ENCODE measurements around the gene FAM149B1.
A peak's percentile ranks its signal among the peaks of the same experiment; 100 is the strongest.

FAM149B1 gene

GRCh38 chr10:73172867-73173266, 4.9 kb downstream of the FAM149B1 start:
- FAIRE-seq (no peak), DNase-seq (ENCODE audit: insufficient read length, low spot score) (no peak)

- FAIRE-seq (no peak), DNase-seq (ENCODE audit: insufficient read length, low spot score) (no peak)
Measured at GRCh38 chr10:73174148-73174925, 6.4 kb downstream of the FAM149B1 start.

GRCh38 chr10:73182568-73182967, 14.6 kb downstream of the FAM149B1 start:
- DNase-seq (ENCODE audit: insufficient read length, low spot score) (no peak), FAIRE-seq (no peak)

- FAIRE-seq = no peak
Measured at GRCh38 chr10:73183667-73184281, 15.9 kb downstream of the FAM149B1 start.

GRCh38 chr10:73186266-73186665, 18.3 kb downstream of the FAM149B1 start:
- FAIRE-seq (no peak), DNase-seq (ENCODE audit: insufficient read length, low spot score) (no peak)

More at GRCh38 chr10:73183667-73184281, 15.9 kb downstream of the FAM149B1 start:
- no peak for DNase-seq (ENCODE audit: insufficient read length, low spot score)

GRCh38 chr10:73190188-73190587, 22.3 kb downstream of the FAM149B1 start:
- DNase-seq (ENCODE audit: insufficient read length, low spot score) (no peak), FAIRE-seq (no peak)

GRCh38 chr10:73205081-73205480, 37.2 kb downstream of the FAM149B1 start:
- DNase-seq (ENCODE audit: insufficient read length, low spot score) = no peak
- no peak for FAIRE-seq

GRCh38 chr10:73205890-73206289, 38.0 kb downstream of the FAM149B1 start:
- DNase-seq (ENCODE audit: insufficient read length, low spot score) (no peak), FAIRE-seq (no peak)

GRCh38 chr10:73206385-73206784, 38.5 kb downstream of the FAM149B1 start:
- DNase-seq (ENCODE audit: insufficient read length, low spot score) (no peak), FAIRE-seq (no peak)

GRCh38 chr10:73207883-73208282, 40.0 kb downstream of the FAM149B1 start:
- FAIRE-seq (no peak), DNase-seq (ENCODE audit: insufficient read length, low spot score) (no peak)

- no peak for DNase-seq (ENCODE audit: insufficient read length, low spot score)
- no peak for FAIRE-seq
Measured at GRCh38 chr10:73209705-73210104, 41.8 kb downstream of the FAM149B1 start.

- no peak for FAIRE-seq
- no peak for DNase-seq (ENCODE audit: insufficient read length, low spot score)
Measured at GRCh38 chr10:73210395-73211105, 42.6 kb downstream of the FAM149B1 start.

GRCh38 chr10:73211106-73211811, 43.3 kb downstream of the FAM149B1 start:
- DNase-seq (ENCODE audit: insufficient read length, low spot score) = no peak
- FAIRE-seq = no peak

- DNase-seq (ENCODE audit: insufficient read length, low spot score) (no peak), FAIRE-seq (no peak)
Measured at GRCh38 chr10:73215749-73216148, 47.8 kb downstream of the FAM149B1 start.

- DNase-seq (ENCODE audit: insufficient read length, low spot score) (no peak), FAIRE-seq (peak; percentile 28)
Measured at GRCh38 chr10:73217628-73218027, 49.7 kb downstream of the FAM149B1 start.

GRCh38 chr10:73218431-73219191, 50.7 kb downstream of the FAM149B1 start:
- FAIRE-seq (peak; percentile 87), DNase-seq (ENCODE audit: insufficient read length, low spot score) (no peak)

GRCh38 chr10:73219384-73219783, 51.5 kb downstream of the FAM149B1 start:
- DNase-seq (ENCODE audit: insufficient read length, low spot score) (no peak), FAIRE-seq (peak; percentile 37)

- FAIRE-seq = no peak
- no peak for DNase-seq (ENCODE audit: insufficient read length, low spot score)
Measured at GRCh38 chr10:73220989-73221388, 53.1 kb downstream of the FAM149B1 start.

GRCh38 chr10:73225518-73225917, 57.6 kb downstream of the FAM149B1 start:
- FAIRE-seq = no peak

GRCh38 chr10:73226663-73227062, 58.7 kb downstream of the FAM149B1 start:
- FAIRE-seq (no peak), DNase-seq (ENCODE audit: insufficient read length, low spot score) (no peak)

More at GRCh38 chr10:73225518-73225917, 57.6 kb downstream of the FAM149B1 start:
- no peak for DNase-seq (ENCODE audit: insufficient read length, low spot score)

Data from GM19239 (cell line).